Adrenal gland (tissue), 12 donors: Measurements from ENCODE around the gene RIPOR1. TPM values are rescaled to one million over a fixed set of nuclear protein-coding genes. Genes with fewer than 3 reads are reported as not detected.

Source experiments
- DNase-seq, 7 donors: peaks; one replicate each; pipeline ENCODE4 v3.0.0-alpha.2; 2019 to 2020
- H3K27ac ChIP-seq, 5 donors: fragments of 200-600 bp; sonication (generic) in 4 of 5; 1 replicate in 3 of 5; 2 replicates in 2 of 5; pipeline versions ENCODE4 v1.5.1 to v1.8.0; 2016 to 2020; ENCODE audit warnings: mild to moderate bottlenecking in 1 of 5
- H3K27me3 ChIP-seq: fragments of 200-600 bp; 2 replicates; pipeline ENCODE4 v1.8.0; 2021
- H3K36me3 ChIP-seq, 2 donors: fragments of 200-600 bp; replicated peaks in 1 of 2; 1 replicate in 1 of 2; 2 replicates in 1 of 2; pipeline versions ENCODE4 v1.5.1 to v1.8.0; 2018 to 2022
- H3K4me1 ChIP-seq, 2 donors: fragments of 200-600 bp; replicated peaks in 1 of 2; 1 replicate in 1 of 2; 2 replicates in 1 of 2; pipeline versions ENCODE4 v1.5.1 to v1.8.0; 2018 to 2021
- H3K4me3 ChIP-seq, 4 donors: fragments of 200-600 bp; sonication (generic) in 3 of 4; one replicate each; pipeline ENCODE4 v1.5.1; 2016 to 2018
- H3K9me3 ChIP-seq, 3 donors: fragments of 200-600 bp; sonication (generic) in 1 of 3; replicated peaks in 1 of 3; 1 replicate in 2 of 3; 2 replicates in 1 of 3; pipeline versions ENCODE4 v1.5.1 to v1.8.0; 2016 to 2021
- POLR2A ChIP-seq, 2 donors: fragments of 450-650 bp; IDR thresholded peaks; one replicate each; pipeline ENCODE4 v1.6.1; 2017; ENCODE audit warnings: antibody characterized with exemption in 2 of 2, mild to moderate bottlenecking in 2 of 2, moderate library complexity in 1 of 2
- WGBS, 4 donors: extraction: QIAGEN DNeasy Blood & Tissue Kit in 2 of 4; methylation state at CpG; one replicate each; pipeline versions ENCODE4 v1.1.5 to v1.1.7; 2013 to 2017; 5-methylcytosine and 5-hydroxymethylcytosine counted together
- intact Hi-C, 2 donors: fragments of 100-400 bp; cut with DNase I; formaldehyde crosslinking; loops; one replicate each; pipeline versions ENCODE4 v1.14.1 to v1.15.0; 2022 to 2023
- polyA plus RNA-seq, 3 donors: library from polyadenylated mRNA; stranded (reverse); fragments of 200-250 nt in 2 of 3; fragments of 350-450 nt in 1 of 3; fragmentation: Illumina TruSeq in 1 of 3; extraction: RNeasy Lipid Tissue Mini Kit (QIAGEN cat#74804) in 1 of 3; gene quantifications; one replicate each; pipeline ENCODE4 v1.2.3, GENCODE V29; 2013 to 2014
- total RNA-seq, 9 donors: library from RNA; depleted of rRNA in 4 of 9; stranded (reverse); fragments of >200 nt in 4 of 9; fragments of 120-200 nt in 1 of 9; fragmentation: NEBNext Ultra II Directional in 1 of 9; extraction: Animal tissue kit (Norgen Biotek cat#: 25700) in 1 of 9; gene quantifications; one replicate each; pipeline versions ENCODE4 v1.1.0 to v1.2.4, GENCODE V29; 2013 to 2023
- TF ChIP-seq, protein P1 (sequence below), 6 experiments: fragments of 450-650 bp in 4 of 6; fragments of 200-600 bp in 2 of 6; sonication (generic) in 1 of 6; IDR thresholded peaks; 1 replicate in 5 of 6; 2 replicates in 1 of 6; pipeline versions ENCODE4 v1.5.1 to v1.8.0; 2016 to 2021; ENCODE audit warnings: antibody characterized with exemption in 6 of 6, mild to moderate bottlenecking in 2 of 6, moderate library complexity in 1 of 6
- donor health status: healthy with polysubstance abuse.
- donor health status: Bipolar disorder and iron deficiency.
- donor health status: DM: yes; HTN: yes; CAD: no.
- donor health status: DM: no; HTN: no; CAD: no.
- donor health status: DM: no; HTN: no; CAD: no.
- donor health status: DM: yes; HTN: yes; CAD: no.

The RIPOR1 gene
- total and polyA plus RNA-seq, 12 donors: 8.1 to 168 (median 57.7) TPM

DNA sequence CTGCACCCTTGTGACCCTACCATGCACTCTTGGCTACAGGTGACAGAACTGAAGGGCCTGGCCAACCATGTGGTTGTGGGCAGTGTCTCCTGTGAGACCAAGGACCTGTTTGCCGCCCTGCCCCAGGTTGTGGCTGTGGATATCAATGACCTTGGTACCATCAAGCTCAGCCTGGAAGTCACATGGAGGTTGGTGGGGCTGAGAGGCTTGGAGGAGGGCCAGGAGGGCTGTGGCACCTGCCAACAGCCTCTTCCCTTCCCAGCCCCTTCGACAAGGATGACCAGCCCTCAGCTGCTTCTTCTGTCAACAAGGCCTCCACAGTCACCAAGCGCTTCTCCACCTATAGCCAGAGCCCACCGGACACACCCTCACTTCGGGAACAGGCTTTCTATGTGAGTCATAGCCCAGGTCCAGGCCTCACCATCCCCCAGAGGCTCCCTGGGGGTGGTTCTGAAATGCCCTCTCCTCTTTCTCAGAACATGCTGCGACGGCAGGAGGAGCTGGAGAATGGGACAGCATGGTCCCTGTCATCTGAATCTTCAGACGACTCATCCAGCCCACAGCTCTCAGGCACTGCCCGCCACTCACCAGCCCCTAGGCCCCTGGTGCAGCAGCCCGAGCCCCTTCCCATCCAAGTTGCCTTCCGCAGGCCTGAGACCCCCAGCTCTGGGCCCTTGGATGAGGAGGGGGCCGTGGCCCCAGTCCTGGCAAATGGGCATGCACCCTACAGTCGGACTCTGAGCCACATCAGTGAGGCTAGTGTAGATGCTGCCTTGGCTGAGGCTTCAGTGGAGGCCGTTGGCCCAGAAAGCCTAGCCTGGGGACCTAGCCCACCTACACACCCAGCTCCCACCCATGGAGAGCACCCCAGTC is 13.0 kb downstream of the RIPOR1 start:
- H3K4me1 ChIP-seq: peaks cover 12 to 31% of the 10 kb centered on the region in 2 donors
- H3K27me3 ChIP-seq: no peaks in the 10 kb centered on the region
- peaks cover 0 to 72% of the 10 kb centered on the region in 2 donors for H3K36me3 ChIP-seq
- peak in 5 of 7 donors; percentile 51 to 72 (median 65) for DNase-seq
- no peaks in the 10 kb centered on the region for H3K9me3 ChIP-seq
- no peak for TF ChIP-seq POLR2A (IDR thresholded peaks at IDR 0.05)
- TF ChIP-seq, protein P1, sequence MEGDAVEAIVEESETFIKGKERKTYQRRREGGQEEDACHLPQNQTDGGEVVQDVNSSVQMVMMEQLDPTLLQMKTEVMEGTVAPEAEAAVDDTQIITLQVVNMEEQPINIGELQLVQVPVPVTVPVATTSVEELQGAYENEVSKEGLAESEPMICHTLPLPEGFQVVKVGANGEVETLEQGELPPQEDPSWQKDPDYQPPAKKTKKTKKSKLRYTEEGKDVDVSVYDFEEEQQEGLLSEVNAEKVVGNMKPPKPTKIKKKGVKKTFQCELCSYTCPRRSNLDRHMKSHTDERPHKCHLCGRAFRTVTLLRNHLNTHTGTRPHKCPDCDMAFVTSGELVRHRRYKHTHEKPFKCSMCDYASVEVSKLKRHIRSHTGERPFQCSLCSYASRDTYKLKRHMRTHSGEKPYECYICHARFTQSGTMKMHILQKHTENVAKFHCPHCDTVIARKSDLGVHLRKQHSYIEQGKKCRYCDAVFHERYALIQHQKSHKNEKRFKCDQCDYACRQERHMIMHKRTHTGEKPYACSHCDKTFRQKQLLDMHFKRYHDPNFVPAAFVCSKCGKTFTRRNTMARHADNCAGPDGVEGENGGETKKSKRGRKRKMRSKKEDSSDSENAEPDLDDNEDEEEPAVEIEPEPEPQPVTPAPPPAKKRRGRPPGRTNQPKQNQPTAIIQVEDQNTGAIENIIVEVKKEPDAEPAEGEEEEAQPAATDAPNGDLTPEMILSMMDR (IDR thresholded peaks at IDR 0.05): no peak
- 74 to 84% (median 79%) methylated on average over 6 to 14 of the region's 14 CpGs for WGBS, 4 donors
- H3K4me3 ChIP-seq: no peak overlapping the region
- peak overlapping the region in 1 of 5 donors; percentile 36 for H3K27ac ChIP-seq
- intact Hi-C loops: no loop called here

DNA sequence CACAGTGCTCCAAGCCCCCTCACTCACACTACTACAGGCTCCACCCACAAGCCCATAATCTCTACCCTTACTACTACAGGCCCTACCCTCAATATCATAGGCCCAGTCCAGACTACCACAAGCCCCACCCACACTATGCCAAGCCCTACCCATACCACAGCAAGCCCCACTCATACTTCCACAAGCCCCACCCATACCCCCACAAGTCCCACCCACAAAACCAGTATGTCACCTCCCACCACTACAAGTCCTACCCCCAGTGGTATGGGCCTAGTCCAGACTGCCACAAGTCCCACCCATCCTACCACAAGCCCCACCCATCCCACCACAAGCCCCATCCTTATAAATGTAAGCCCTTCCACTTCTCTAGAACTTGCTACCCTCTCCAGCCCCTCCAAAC is 13.8 kb downstream of the RIPOR1 start:
- Histone ChIP-seq H3K27me3 (no peaks in the 10 kb centered on the region), H3K36me3 (peaks cover 0 to 75% of the 10 kb centered on the region in 2 donors), H3K9me3 (no peaks in the 10 kb centered on the region), H3K4me3 (no peak overlapping the region), H3K4me1 (peaks cover 9 to 31% of the 10 kb centered on the region in 2 donors), H3K27ac (peak overlapping the region in 1 of 5 donors; percentile 36)
- no peak for TF ChIP-seq POLR2A (IDR thresholded peaks at IDR 0.05)
- TF ChIP-seq, protein P1 (IDR thresholded peaks at IDR 0.05): no peak
- intact Hi-C loops: no loop called here
- DNase-seq: peak in 3 of 7 donors; percentile 38 to 55 (median 45)

DNA sequence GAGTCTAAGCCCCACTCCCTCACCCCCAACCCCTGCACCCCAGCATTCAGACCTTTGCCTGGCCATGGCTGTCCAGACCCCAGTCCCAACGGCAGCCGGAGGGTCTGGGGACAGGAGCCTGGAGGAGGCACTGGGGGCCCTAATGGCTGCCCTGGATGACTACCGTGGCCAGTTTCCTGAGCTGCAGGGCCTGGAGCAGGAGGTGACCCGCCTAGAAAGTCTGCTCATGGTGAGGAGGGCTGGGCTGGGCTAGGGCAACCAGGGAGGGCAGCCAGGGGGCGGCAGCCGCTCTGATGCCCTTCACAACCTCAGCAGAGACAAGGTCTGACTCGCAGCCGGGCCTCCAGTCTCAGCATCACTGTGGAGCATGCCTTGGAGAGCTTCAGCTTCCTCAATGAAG is 14.4 kb downstream of the RIPOR1 start:
- WGBS, 4 donors: 86 to 93% (median 90%) methylated on average over 6 to 8 of the region's 8 CpGs
- intact Hi-C loops: no loop called here
- H3K27ac ChIP-seq: no peak overlapping the region
- no peak for DNase-seq
- H3K36me3 ChIP-seq: peaks cover 0 to 75% of the 10 kb centered on the region in 2 donors
- peaks cover 7 to 30% of the 10 kb centered on the region in 2 donors for H3K4me1 ChIP-seq
- no peak for TF ChIP-seq POLR2A (IDR thresholded peaks at IDR 0.05)
- TF ChIP-seq, protein P1 (IDR thresholded peaks at IDR 0.05): no peak
- no peaks in the 10 kb centered on the region for H3K27me3 ChIP-seq
- H3K4me3 ChIP-seq: no peak overlapping the region
- no peaks in the 10 kb centered on the region for H3K9me3 ChIP-seq

DNA sequence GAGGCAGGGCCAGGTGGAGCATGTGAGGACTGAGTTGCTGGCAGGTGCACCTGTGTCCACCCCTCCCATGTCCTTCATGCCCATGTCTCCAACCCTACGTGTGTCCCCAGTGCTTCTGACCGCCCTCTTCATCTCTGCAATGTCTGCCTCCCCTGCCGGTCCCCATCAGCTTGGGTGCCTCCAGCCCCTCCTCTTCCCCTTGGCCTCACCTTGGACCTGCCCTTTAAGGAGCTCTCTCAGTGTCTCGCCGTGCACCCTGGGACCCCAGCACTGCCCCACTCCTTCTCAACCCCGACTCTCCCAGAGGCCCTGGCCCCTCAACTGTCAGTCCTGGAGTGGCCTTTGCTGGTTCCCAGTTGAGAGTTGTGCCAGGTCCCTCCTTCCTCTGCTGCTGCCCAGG is 15.0 kb downstream of the RIPOR1 start:
- intact Hi-C loops: no loop called here
- Histone ChIP-seq H3K27me3 (no peaks in the 10 kb centered on the region), H3K4me1 (peaks cover 2 to 25% of the 10 kb centered on the region in 2 donors), H3K27ac (no peak overlapping the region), H3K9me3 (no peaks in the 10 kb centered on the region), H3K4me3 (no peak overlapping the region), H3K36me3 (peaks cover 0 to 75% of the 10 kb centered on the region in 2 donors)
- DNase-seq: no peak
- WGBS, 4 donors: 81 to 88% (median 85%) methylated on average over 5 to 6 of the region's 6 CpGs
- TF ChIP-seq, protein P1 (IDR thresholded peaks at IDR 0.05): no peak
- TF ChIP-seq POLR2A (IDR thresholded peaks at IDR 0.05): no peak
